HG03521 (cell line): Measurements from ENCODE around the gene PCDHA10.
"Not testable (repeated sequence)": the region's sequence is repeated elsewhere in the genome, so short reads cannot be mapped to it uniquely, and the experiment has no call there.

ENCODE experiments used
- ATAC-seq: cut with Tn5 transposase; IDR thresholded peaks from one replicate; pipeline ENCODE4 v1.9.1; 2021; ENCODE audit warnings: mild to moderate bottlenecking, moderate library complexity; ENCODE audit not compliant: unreplicated experiment

The PCDHA10 gene

GRCh38 chr5:140855772-140856674 lies at the start of gene PCDHA10:
TSS of gene PCDHA10 (plus strand) at chr5:140855897. CDS start at chr5:140856049, 152 bp downstream.
- ATAC-seq: no peak

- ATAC-seq: no peak
Measured at GRCh38 chr5:140806834-140807775, 48.6 kb upstream of the PCDHA10 start, which contains the start of gene PCDHA4. TSS of gene PCDHA4 (plus strand) at chr5:140807068.

GRCh38 chr5:140808241-140808888 lies 47.3 kb upstream of the PCDHA10 start:
- not testable (repeated sequence) for ATAC-seq

GRCh38 chr5:140808889-140809291 lies 46.8 kb upstream of the PCDHA10 start:
- ATAC-seq: no peak

- ATAC-seq: no peak
Measured at GRCh38 chr5:140821375-140822280, 34.1 kb upstream of the PCDHA10 start, which contains the start of gene PCDHA5. TSS of gene PCDHA5 (plus strand) at chr5:140821613.

GRCh38 chr5:140822281-140822629 lies 33.4 kb upstream of the PCDHA10 start:
- no peak for ATAC-seq

GRCh38 chr5:140822969-140823368 lies 32.7 kb upstream of the PCDHA10 start:
- ATAC-seq: not testable (repeated sequence)

GRCh38 chr5:140823475-140823874 lies 32.2 kb upstream of the PCDHA10 start:
- no peak for ATAC-seq

GRCh38 chr5:140827704-140828361 lies 27.9 kb upstream of the PCDHA10 start, which contains the start of gene PCDHA6:
TSS of gene PCDHA6 (plus strand) at chr5:140827960. CDS start at chr5:140828092, 132 bp downstream.
- ATAC-seq: no peak

- no peak for ATAC-seq
Measured at GRCh38 chr5:140828362-140828737, 27.3 kb upstream of the PCDHA10 start.

- ATAC-seq: not testable (repeated sequence)
Measured at GRCh38 chr5:140829511-140830501, 25.9 kb upstream of the PCDHA10 start.

GRCh38 chr5:140833993-140834392 lies 21.7 kb upstream of the PCDHA10 start, which contains the start of gene PCDHA7:
TSS of gene PCDHA7 (plus strand) at chr5:140834269. CDS start at chr5:140834384, 115 bp downstream.
- ATAC-seq: no peak

- ATAC-seq: not testable (repeated sequence)
Measured at GRCh38 chr5:140834439-140835008, 21.2 kb upstream of the PCDHA10 start.

- no peak for ATAC-seq
Measured at GRCh38 chr5:140835622-140836510, 19.8 kb upstream of the PCDHA10 start.

GRCh38 chr5:140840978-140841962 lies 14.4 kb upstream of the PCDHA10 start, which contains the start of gene PCDHA8:
TSS of gene PCDHA8 (plus strand) at chr5:140841187. CDS start at chr5:140841322, 135 bp downstream.
- ATAC-seq: no peak
